ENCODE results near the gene WWOX. TPM values are rescaled to one million over a fixed set of nuclear protein-coding genes. Genes with fewer than 3 reads are reported as not detected.

WWOX gene
- total RNA-seq, 1 donor, result 24.2 TPM

GRCh38 chr16:79261944-79262552, 1162.6 kb downstream of the WWOX start:
- H3K4me3 ChIP-seq (ENCODE audit: low read depth, low read length), result no peak overlapping the region
- TF ChIP-seq CTCF (IDR thresholded peaks at IDR 0.05; ENCODE audit: insufficient read depth, low read length), result no peak
- no peak for DNase-seq (ENCODE audit: low read depth)

Small RNA genes within 50 kb of the gene (small RNA-seq; reads per million reads assigned to genes)
- gene AC027279.3, result not detected

Other genes with a start within 250 kb of the WWOX start
- gene CLEC3A, start 77.1 kb upstream of the WWOX start, total RNA-seq (ENCODE audit: low replicate concordance), result not detected in 2 replicates